ENCODE results near the gene SLC2A8. TPM values are rescaled to one million over a fixed set of nuclear protein-coding genes. Genes with fewer than 3 reads are reported as not detected.
A peak's percentile ranks its signal among the peaks of the same experiment; 100 is the strongest.

Gene SLC2A8
- total RNA-seq, 4 donors from 2014 or later, result 9.6 to 95.8 (median 29.4) TPM

DNA sequence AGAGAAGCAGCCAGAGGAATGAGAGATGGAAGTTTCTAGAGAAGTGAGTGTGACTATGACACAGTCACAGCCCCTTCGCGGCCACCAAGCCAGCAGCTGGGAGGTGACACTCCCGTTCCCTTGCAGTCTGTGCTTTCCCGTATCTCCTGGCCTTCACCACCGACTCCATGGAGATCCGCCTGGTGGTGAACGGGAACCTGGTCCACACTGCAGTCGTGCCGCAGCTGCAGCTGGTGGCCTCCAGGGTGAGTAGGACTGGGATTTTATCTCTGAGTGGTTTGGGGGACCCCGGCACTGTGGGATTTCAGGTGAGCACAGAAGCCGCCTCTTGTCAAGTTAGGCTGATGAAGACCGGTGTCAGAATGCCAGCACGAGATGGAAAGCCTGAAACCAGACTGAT, 12.1 kb upstream of the SLC2A8 start:
- 87 to 90% methylated on average over 5 to 13 of the region's 13 CpGs for WGBS, 2 donors (ENCODE audit: low coverage in 1 of 2)
- no peak overlapping the region for H3K27ac ChIP-seq
- no peaks in the 10 kb centered on the region for H3K27me3 ChIP-seq
- H3K9me3 ChIP-seq, result no peaks in the 10 kb centered on the region
- no peaks in the 10 kb centered on the region for H3K36me3 ChIP-seq
- in situ Hi-C loops (cut with MboI; ENCODE audit: low pct_ligation_motif_present in 1 of 4, low pct_unique_long_range_greater_than_20kb in 1 of 4, low sequenced_read_pairs in 3 of 4) (no loop called here), intact Hi-C loops (cut with DNase I; ENCODE audit: low total_unique reads) (no loop called here)
- no peak overlapping the region for H3K4me3 ChIP-seq
- TF ChIP-seq EP300 (IDR thresholded peaks at IDR 0.05; ENCODE audit: low read depth), result no peak
- TF ChIP-seq CTCF (IDR thresholded peaks at IDR 0.05), result no peak
- no peak for TF ChIP-seq POLR2A (IDR thresholded peaks at IDR 0.05)
- TF ChIP-seq POLR2AphosphoS5 (IDR thresholded peaks at IDR 0.05), result no peak
- peaks cover 5 to 20% (median 10%) of the 10 kb centered on the region in 4 donors for H3K4me1 ChIP-seq
- no peak for DNase-seq

DNA sequence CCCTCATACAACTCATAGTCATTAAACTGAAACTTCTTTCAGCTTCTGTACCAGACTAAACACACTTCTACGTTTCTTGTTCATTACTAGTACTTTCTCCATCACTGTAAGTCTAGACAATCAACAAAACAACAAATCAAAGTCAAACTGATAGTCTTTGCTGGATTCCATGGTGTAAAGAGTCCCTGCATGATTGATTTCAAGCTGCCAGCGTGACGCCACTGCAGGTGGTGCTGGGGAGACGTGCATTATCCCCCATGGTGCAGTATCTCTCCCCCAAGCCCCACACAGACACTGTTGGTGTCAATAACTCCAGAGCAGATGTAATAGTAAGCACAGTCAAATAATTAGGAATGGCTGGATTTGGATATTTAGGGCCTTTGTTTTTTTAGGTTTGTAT, 10.7 kb upstream of the SLC2A8 start:
- H3K4me1 ChIP-seq, result peaks cover 5 to 26% (median 15%) of the 10 kb centered on the region in 4 donors
- H3K36me3 ChIP-seq, result no peaks in the 10 kb centered on the region
- no peak for TF ChIP-seq CTCF (IDR thresholded peaks at IDR 0.05)
- no peak for TF ChIP-seq EP300 (IDR thresholded peaks at IDR 0.05; ENCODE audit: low read depth)
- in situ Hi-C loops (cut with MboI; ENCODE audit: low pct_ligation_motif_present in 1 of 4, low pct_unique_long_range_greater_than_20kb in 1 of 4, low sequenced_read_pairs in 3 of 4), result no loop called here
- DNase-seq, result no peak
- no peak overlapping the region for H3K4me3 ChIP-seq
- no peaks in the 10 kb centered on the region for H3K9me3 ChIP-seq
- 72 to 90% methylated on average over 4 of the region's 4 CpGs for WGBS, 2 donors (ENCODE audit: low coverage in 1 of 2)
- no peaks in the 10 kb centered on the region for H3K27me3 ChIP-seq
- H3K27ac ChIP-seq, result no peak overlapping the region
- intact Hi-C loops (cut with DNase I; ENCODE audit: low total_unique reads), result no loop called here

GRCh38 chr9:127386981-127387380, 10.0 kb upstream of the SLC2A8 start:
- peaks cover 5 to 26% (median 15%) of the 10 kb centered on the region in 4 donors for H3K4me1 ChIP-seq
- H3K36me3 ChIP-seq, result no peaks in the 10 kb centered on the region
- DNase-seq, result no peak
- no peak overlapping the region for H3K27ac ChIP-seq
- no peaks in the 10 kb centered on the region for H3K9me3 ChIP-seq
- intact Hi-C loops (cut with DNase I; ENCODE audit: low total_unique reads) (no loop called here), in situ Hi-C loops (cut with MboI; ENCODE audit: low pct_ligation_motif_present in 1 of 4, low pct_unique_long_range_greater_than_20kb in 1 of 4, low sequenced_read_pairs in 3 of 4) (no loop called here)
- whole genome bisulfite sequencing, 2 donors (ENCODE audit: low coverage in 1 of 2), result 92 to 100% methylated on average over 1 to 10 of the region's 10 CpGs
- H3K27me3 ChIP-seq, result no peaks in the 10 kb centered on the region
- TF ChIP-seq EP300 (IDR thresholded peaks at IDR 0.05; ENCODE audit: low read depth) (no peak), CTCF (IDR thresholded peaks at IDR 0.05) (no peak), POLR2AphosphoS5 (IDR thresholded peaks at IDR 0.05) (no peak), POLR2A (IDR thresholded peaks at IDR 0.05) (no peak)
- no peak overlapping the region for H3K4me3 ChIP-seq

DNA sequence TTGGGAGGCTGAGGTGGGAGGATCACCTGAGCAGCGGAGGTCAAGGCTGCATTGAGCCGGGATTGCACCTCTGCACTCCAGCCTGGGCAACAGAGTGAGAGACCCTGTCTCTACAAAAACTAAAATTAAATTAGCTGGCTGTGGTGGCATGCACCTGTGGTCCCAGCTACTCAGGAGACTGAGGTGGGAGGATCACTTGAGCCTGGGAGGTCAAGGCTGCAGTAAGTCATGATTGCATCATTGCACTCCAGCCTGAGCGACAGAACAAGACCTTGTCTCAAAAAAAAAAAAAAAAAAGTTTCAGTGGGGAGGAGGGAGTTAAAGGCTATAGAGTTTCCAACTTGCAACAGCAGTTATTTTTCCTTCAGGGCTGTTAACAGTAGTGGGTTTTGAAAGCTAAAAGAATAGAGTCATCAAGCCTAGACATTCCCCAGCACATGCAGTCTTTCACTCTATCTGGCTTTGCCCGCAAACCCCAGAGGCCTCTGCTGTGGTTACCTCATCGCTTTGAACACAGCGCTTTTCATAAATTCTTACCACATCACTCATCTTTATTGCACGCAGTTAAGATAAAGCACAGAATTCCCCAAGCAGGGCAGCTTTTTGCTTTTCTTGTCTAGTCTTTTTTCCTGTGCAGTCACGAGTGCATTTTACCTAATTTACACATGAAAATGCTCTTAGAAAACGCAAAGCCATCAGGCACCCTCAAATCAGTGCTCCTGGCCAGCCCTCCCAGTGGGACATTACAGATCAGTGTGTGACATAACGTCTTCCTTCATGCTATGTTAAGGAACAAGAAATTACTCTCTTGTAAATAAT, 8.7 kb upstream of the SLC2A8 start:
- Histone ChIP-seq H3K4me1 (peaks cover 5 to 26% (median 15%) of the 10 kb centered on the region in 4 donors), H3K4me3 (no peak overlapping the region), H3K27me3 (no peaks in the 10 kb centered on the region), H3K9me3 (no peaks in the 10 kb centered on the region), H3K27ac (peak overlapping the region; percentile 64 to 73 (median 70)), H3K36me3 (no peaks in the 10 kb centered on the region)
- intact Hi-C loops (cut with DNase I; ENCODE audit: low total_unique reads), result no loop called here
- WGBS, 2 donors (ENCODE audit: low coverage in 1 of 2), result 14 to 32% methylated on average over 4 to 10 of the region's 10 CpGs
- TF ChIP-seq POLR2AphosphoS5 (IDR thresholded peaks at IDR 0.05) (peak in 2 of 3 donors; percentile 45 to 68), EP300 (IDR thresholded peaks at IDR 0.05; ENCODE audit: low read depth) (no peak)
- peak; percentile 75 for DNase-seq
- in situ Hi-C loops (cut with MboI; ENCODE audit: low pct_ligation_motif_present in 1 of 4, low pct_unique_long_range_greater_than_20kb in 1 of 4, low sequenced_read_pairs in 3 of 4), result no loop called here
